HUES64 (cell line): ENCODE results near the gene SLC11A2.

Source experiments
- H3K27ac ChIP-seq: 2 replicates; pipeline ENCODE4 v1.7.0; 2013; ENCODE audit warnings: low read depth, low read length, inconsistent platforms
- H3K27me3 ChIP-seq: 2 replicates; pipeline ENCODE4 v1.6.1; 2013; ENCODE audit warnings: mild to moderate bottlenecking, low read length; ENCODE audit not compliant: insufficient read depth
- H3K36me3 ChIP-seq: 2 replicates; pipeline ENCODE4 v1.6.1; 2013; ENCODE audit warnings: mild to moderate bottlenecking, low read length; ENCODE audit not compliant: insufficient read depth
- H3K4me1 ChIP-seq: 2 replicates; pipeline ENCODE4 v1.6.1; 2013; ENCODE audit warnings: mild to moderate bottlenecking, low read length, moderate library complexity; ENCODE audit not compliant: insufficient read depth
- H3K4me3 ChIP-seq: 2 replicates; pipeline ENCODE4 v1.5.1; 2013; ENCODE audit warnings: mild to moderate bottlenecking, low read length, moderate library complexity
- H3K9ac ChIP-seq: 2 replicates; pipeline ENCODE4 v1.6.1; 2013; ENCODE audit warnings: mild to moderate bottlenecking, low read depth, low read length
- H3K9me3 ChIP-seq: 2 replicates; pipeline ENCODE4 v1.6.1; 2013; ENCODE audit warnings: low read depth, low read length; ENCODE audit not compliant: insufficient read depth
- WGBS: fragments of 150-250, 120-280 bp; methylation state at CpG from one replicate; pipeline ENCODE4 v1.1.7; 2013; ENCODE audit warnings: missing lambda C conversion rate; 5-methylcytosine and 5-hydroxymethylcytosine counted together

SLC11A2 gene

GRCh38 chr12:51009056-51009440, 17.1 kb downstream of the SLC11A2 start:
- WGBS = 79% methylated on average over 8 of the region's 8 CpGs
- peaks cover 38% of the 10 kb centered on the region for H3K4me1 ChIP-seq
- peak overlapping the region; percentile 32; the same call in 1 of the 2 replicates for H3K9ac ChIP-seq
- H3K27me3 ChIP-seq = no peaks in the 10 kb centered on the region
- H3K36me3 ChIP-seq = peaks cover 38% of the 10 kb centered on the region
- no peaks in the 10 kb centered on the region for H3K9me3 ChIP-seq
- no peak overlapping the region for H3K4me3 ChIP-seq
- no peak overlapping the region for H3K27ac ChIP-seq

DNA sequence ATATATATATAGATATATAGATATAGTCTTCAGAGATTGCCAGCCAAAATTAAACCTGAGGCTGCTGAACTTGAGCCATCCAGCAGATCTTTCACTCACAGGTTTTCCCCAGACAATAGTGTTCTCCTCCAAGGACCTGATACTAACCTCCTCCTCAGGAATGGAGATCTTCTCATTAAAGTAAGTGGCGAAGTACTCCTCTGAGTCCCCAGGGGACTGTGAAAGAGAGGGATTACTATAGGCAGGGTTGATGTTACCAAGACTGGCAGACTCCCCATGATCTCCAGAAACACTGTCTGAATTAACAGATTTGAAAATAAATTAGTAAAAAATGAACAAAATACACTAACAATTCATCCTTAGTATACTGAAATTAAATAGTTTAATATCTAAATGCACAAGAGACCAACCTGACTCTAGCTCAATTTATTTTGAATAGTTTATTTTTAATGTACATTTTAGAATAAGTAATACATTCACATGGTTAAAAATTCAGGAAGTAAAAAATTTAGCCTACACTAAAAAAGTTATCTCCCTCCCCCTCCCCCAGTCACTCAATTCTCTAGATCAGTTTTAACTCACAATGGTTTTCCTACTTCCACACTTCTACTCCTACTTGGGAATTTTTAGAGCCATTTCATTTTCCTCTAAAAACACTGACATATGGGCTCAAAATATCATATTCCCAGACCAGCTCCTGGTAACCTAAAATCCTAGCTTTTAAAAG, 17.7 kb downstream of the SLC11A2 start:
- Histone ChIP-seq H3K9me3 (no peaks in the 10 kb centered on the region), H3K4me3 (no peak overlapping the region), H3K9ac (peak overlapping the region; percentile 32; the same call in 1 of the 2 replicates), H3K4me1 (peaks cover 38% of the 10 kb centered on the region), H3K36me3 (peaks cover 42% of the 10 kb centered on the region), H3K27ac (no peak overlapping the region), H3K27me3 (no peaks in the 10 kb centered on the region)
- no CpG with 5 or more reads among the region's 1 CpG for WGBS

GRCh38 chr12:51005671-51006070, 20.5 kb downstream of the SLC11A2 start:
- H3K27me3 ChIP-seq = no peaks in the 10 kb centered on the region
- no peak overlapping the region for H3K4me3 ChIP-seq
- WGBS = 97% methylated on average over 3 of the region's 3 CpGs
- H3K9ac ChIP-seq = peak overlapping the region; percentile 2; the same call in 1 of the 2 replicates
- peaks cover 48% of the 10 kb centered on the region for H3K36me3 ChIP-seq
- peaks cover 26% of the 10 kb centered on the region for H3K4me1 ChIP-seq
- H3K27ac ChIP-seq = peak overlapping the region; percentile 54
- no peaks in the 10 kb centered on the region for H3K9me3 ChIP-seq

- H3K27me3 ChIP-seq = no peaks in the 10 kb centered on the region
- H3K9ac ChIP-seq = peak overlapping the region; percentile 2; the same call in 1 of the 2 replicates
- H3K4me3 ChIP-seq = no peak overlapping the region
- peaks cover 26% of the 10 kb centered on the region for H3K4me1 ChIP-seq
- H3K27ac ChIP-seq = peak overlapping the region; percentile 54
- 95% methylated on average over 3 of the region's 3 CpGs for WGBS
- H3K36me3 ChIP-seq = peaks cover 54% of the 10 kb centered on the region
- no peaks in the 10 kb centered on the region for H3K9me3 ChIP-seq
Observed at GRCh38 chr12:51005030-51005429, 21.2 kb downstream of the SLC11A2 start.

DNA sequence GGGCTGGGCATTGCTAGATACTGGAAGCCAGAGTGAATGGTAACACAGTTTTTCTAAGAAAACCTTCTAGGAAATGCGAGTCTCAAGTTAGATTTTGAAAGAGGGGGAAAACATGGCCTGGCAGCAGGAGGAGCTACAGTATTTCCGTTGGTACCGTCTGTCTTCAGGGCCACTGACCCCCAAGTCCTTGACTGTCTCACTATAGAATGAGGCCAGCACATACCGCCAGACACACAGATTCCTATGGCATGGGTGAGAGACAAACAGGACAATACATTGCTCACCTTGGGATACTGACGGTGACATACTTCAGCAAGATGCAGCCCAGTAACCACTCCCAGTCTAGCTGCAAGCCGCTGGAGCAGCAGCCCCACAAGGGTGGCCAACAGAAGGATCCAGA, 21.7 kb downstream of the SLC11A2 start:
- 83% methylated on average over 6 of the region's 6 CpGs for WGBS
- no peaks in the 10 kb centered on the region for H3K9me3 ChIP-seq
- peaks cover 57% of the 10 kb centered on the region for H3K36me3 ChIP-seq
- H3K27me3 ChIP-seq = no peaks in the 10 kb centered on the region
- H3K9ac ChIP-seq = peak overlapping the region; percentile 2; the same call in 1 of the 2 replicates
- peaks cover 24% of the 10 kb centered on the region for H3K4me1 ChIP-seq
- peak overlapping the region; percentile 54; the same call in 1 of the 2 replicates for H3K27ac ChIP-seq
- H3K4me3 ChIP-seq = no peak overlapping the region

DNA sequence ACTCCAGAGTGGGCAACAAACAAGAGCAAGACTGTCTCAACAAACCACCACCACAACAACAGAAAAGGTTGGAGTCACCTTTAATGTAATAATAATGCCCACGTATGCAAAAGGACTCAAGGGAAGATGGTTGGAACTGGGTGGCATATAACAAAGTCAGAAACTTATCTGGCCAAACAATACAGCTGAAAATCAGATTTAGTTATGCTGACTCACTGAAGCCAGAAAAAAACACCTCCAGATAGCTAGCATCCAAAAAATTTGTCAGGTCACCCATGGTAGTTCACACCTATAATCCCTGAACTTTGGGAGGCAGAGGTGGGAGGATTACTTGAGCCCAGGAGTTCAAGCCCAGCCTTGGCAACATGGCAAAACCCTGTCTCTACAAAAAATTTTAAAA, 24.4 kb downstream of the SLC11A2 start:
- H3K4me3 ChIP-seq = no peak overlapping the region
- no peak overlapping the region for H3K27ac ChIP-seq
- peaks cover 60% of the 10 kb centered on the region for H3K36me3 ChIP-seq
- H3K9me3 ChIP-seq = no peaks in the 10 kb centered on the region
- no CpG with 5 or more reads among the region's 1 CpG for WGBS
- no peaks in the 10 kb centered on the region for H3K27me3 ChIP-seq
- no peak overlapping the region for H3K9ac ChIP-seq
- H3K4me1 ChIP-seq = peaks cover 11% of the 10 kb centered on the region

DNA sequence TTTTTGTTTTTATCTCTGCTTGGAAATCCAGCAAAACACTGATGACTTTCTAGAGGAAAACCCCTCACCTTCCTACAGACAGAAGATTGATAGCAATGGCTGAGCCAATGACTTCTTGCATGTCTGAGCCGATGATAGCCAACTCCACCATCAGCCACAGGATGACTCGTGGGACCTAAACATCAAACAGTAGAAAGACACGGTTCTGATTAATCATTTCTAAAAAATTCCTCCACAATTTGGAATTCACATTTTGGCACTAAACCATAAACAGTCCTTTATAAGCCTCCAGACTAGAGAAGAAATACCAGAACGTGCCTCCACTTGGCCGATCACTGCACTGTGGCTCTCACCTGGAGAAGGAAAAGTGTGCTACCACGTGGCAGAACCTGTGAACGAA, 25.9 kb downstream of the SLC11A2 start:
- peaks cover 65% of the 10 kb centered on the region for H3K36me3 ChIP-seq
- no peak overlapping the region for H3K27ac ChIP-seq
- H3K4me3 ChIP-seq = no peak overlapping the region
- WGBS = 95% methylated on average over 7 of the region's 7 CpGs
- no peak overlapping the region for H3K9ac ChIP-seq
- no peaks in the 10 kb centered on the region for H3K27me3 ChIP-seq
- peaks cover 7% of the 10 kb centered on the region for H3K4me1 ChIP-seq
- H3K9me3 ChIP-seq = no peaks in the 10 kb centered on the region

DNA sequence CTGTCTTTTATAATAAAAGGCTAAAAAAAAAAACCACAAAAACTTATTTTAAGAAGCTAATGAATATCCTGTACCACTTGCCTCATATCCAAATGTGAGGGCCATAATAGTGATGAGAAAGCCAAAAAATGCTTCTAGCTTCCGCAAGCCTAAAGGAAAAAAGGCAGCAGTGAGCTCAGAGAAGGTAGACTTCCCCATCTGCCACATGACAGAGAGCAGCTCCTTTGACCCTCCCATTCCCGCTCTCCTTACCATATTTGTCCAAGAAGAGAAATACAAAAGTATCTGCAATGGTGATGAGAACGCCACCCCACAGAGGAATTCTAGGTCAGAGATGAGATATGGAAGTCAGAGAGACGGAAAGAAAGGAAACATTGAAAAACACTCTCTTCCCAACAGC, 27.1 kb downstream of the SLC11A2 start:
- H3K9me3 ChIP-seq = no peaks in the 10 kb centered on the region
- peaks cover 63% of the 10 kb centered on the region for H3K36me3 ChIP-seq
- H3K27me3 ChIP-seq = no peaks in the 10 kb centered on the region
- 91% methylated on average over 3 of the region's 4 CpGs for WGBS
- H3K4me1 ChIP-seq = no peaks in the 10 kb centered on the region
- no peak overlapping the region for H3K27ac ChIP-seq
- no peak overlapping the region for H3K9ac ChIP-seq
- no peak overlapping the region for H3K4me3 ChIP-seq

GRCh38 chr12:50992819-50993218, 33.4 kb downstream of the SLC11A2 start:
- Histone ChIP-seq H3K27me3 (no peaks in the 10 kb centered on the region), H3K4me1 (no peaks in the 10 kb centered on the region), H3K36me3 (peaks cover 84% of the 10 kb centered on the region), H3K9ac (no peak overlapping the region), H3K4me3 (no peak overlapping the region), H3K27ac (no peak overlapping the region), H3K9me3 (no peaks in the 10 kb centered on the region)
- 50% methylated on average over 2 of the region's 2 CpGs for WGBS

- Histone ChIP-seq H3K4me3 (no peak overlapping the region), H3K9ac (no peak overlapping the region), H3K4me1 (no peaks in the 10 kb centered on the region), H3K36me3 (peaks cover 82% of the 10 kb centered on the region), H3K27me3 (no peaks in the 10 kb centered on the region), H3K27ac (no peak overlapping the region), H3K9me3 (no peaks in the 10 kb centered on the region)
- WGBS = 96% methylated on average over 6 of the region's 6 CpGs
Observed at GRCh38 chr12:50991291-50991690, 34.9 kb downstream of the SLC11A2 start.

DNA sequence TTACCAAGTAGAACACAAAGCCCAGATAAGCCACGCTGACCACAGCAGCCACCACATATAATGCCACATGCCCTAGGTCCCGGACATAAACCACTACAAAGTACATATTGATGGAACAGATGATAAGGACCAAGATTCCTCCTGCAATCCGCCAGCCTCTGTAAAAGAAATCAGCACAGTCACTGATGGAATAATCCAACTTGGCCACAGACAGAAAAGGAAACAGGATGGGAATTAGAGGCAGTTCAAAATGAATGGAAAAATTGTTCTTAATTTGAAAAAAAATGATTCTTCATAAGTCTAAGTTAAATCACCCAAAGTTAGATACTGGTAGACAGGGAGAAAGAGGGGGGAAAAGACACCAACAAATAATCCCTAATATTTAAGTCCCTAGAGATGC, 35.4 kb downstream of the SLC11A2 start:
- H3K4me1 ChIP-seq = no peaks in the 10 kb centered on the region
- H3K27me3 ChIP-seq = no peaks in the 10 kb centered on the region
- H3K4me3 ChIP-seq = no peak overlapping the region
- no peaks in the 10 kb centered on the region for H3K9me3 ChIP-seq
- no peak overlapping the region for H3K27ac ChIP-seq
- H3K36me3 ChIP-seq = peaks cover 83% of the 10 kb centered on the region
- WGBS = 89% methylated on average over 3 of the region's 3 CpGs
- no peak overlapping the region for H3K9ac ChIP-seq
